ENCODE data around the gene ADORA3. TPM values are rescaled to one million over a fixed set of nuclear protein-coding genes. Genes with fewer than 3 reads are reported as not detected.

Gene ADORA3
- not detected in 5 replicates for total RNA-seq (2022; extraction: Qiagen RNA extraction; ENCODE audit: low read depth)

GRCh38 chr1:111503585-111504060, at the start of gene ADORA3, which contains the start of gene TMIGD3:
Gene ADORA3 (minus strand): TSS chr1:111503633. CDS start chr1:111503354, 279 bp downstream.
Gene TMIGD3 (minus strand): TSS chr1:111503633. CDS start chr1:111503354, 279 bp downstream.

Other genes with a start within 250 kb of the ADORA3 start
- gene CHIA, start 212.8 kb downstream of the ADORA3 start, total RNA-seq (2022; extraction: Qiagen RNA extraction; ENCODE audit: low read depth): not detected in 5 replicates
- gene OVGP1, start 75.9 kb downstream of the ADORA3 start, total RNA-seq (2022; extraction: Qiagen RNA extraction; ENCODE audit: low read depth): 0.85 to 1.5 TPM (median 0.89 TPM) in 5 replicates
- gene WDR77, start 54.4 kb downstream of the ADORA3 start, total RNA-seq (2022; extraction: Qiagen RNA extraction; ENCODE audit: low read depth): 33.9 to 56.5 TPM (median 53.9 TPM) in 5 replicates
- 246 to 258 TPM (median 255 TPM) in 5 replicates for gene ATP5PB, start 54.2 kb downstream of the ADORA3 start, total RNA-seq (2022; extraction: Qiagen RNA extraction; ENCODE audit: low read depth)
- 0.14 to 0.38 TPM (median 0.23 TPM) in 3 of 5 replicates, not detected in the others for gene C1orf162, start 29.6 kb downstream of the ADORA3 start, total RNA-seq (2022; extraction: Qiagen RNA extraction; ENCODE audit: low read depth)
- not detected in 5 replicates for gene TMIGD3, start within 50 bp of the ADORA3 start, total RNA-seq (2022; extraction: Qiagen RNA extraction; ENCODE audit: low read depth)
- gene RAP1A, start 116.2 kb upstream of the ADORA3 start, total RNA-seq (2022; extraction: Qiagen RNA extraction; ENCODE audit: low read depth): 23.8 to 35.2 TPM (median 28.7 TPM) in 5 replicates
- gene INKA2, start 235.8 kb upstream of the ADORA3 start, total RNA-seq (2022; extraction: Qiagen RNA extraction; ENCODE audit: low read depth): 1.5 to 3.1 TPM (median 1.9 TPM) in 5 replicates